Kidney (tissue), 14 donors: Measurements from ENCODE around the gene SMCO4. TPM values are rescaled to one million over a fixed set of nuclear protein-coding genes. Genes with fewer than 3 reads are reported as not detected.
A peak's percentile ranks its signal among the peaks of the same experiment; 100 is the strongest.

Source experiments
- DNase-seq, 5 donors: peaks; one replicate each; pipeline ENCODE4 v3.0.0-alpha.2; 2013 to 2020
- FAIRE-seq: peaks from 2 replicates; lab custom pipeline; 2012; peaks lifted over from hg19 to GRCh38; lab: Jason Lieb, UNC
- H3K27ac ChIP-seq, 2 donors: one replicate each; pipeline ENCODE4 v1.7.0; 2013; ENCODE audit warnings: low read depth in 2 of 2, low read length in 2 of 2, inconsistent platforms in 1 of 2
- H3K27me3 ChIP-seq: one replicate; pipeline ENCODE4 v1.7.1; 2013; ENCODE audit warnings: low read length, inconsistent platforms; ENCODE audit not compliant: control insufficient read depth, insufficient read depth
- H3K36me3 ChIP-seq, 3 donors: one replicate each; pipeline versions ENCODE4 v1.7.0 to v1.7.1; 2013; ENCODE audit warnings: low read length in 3 of 3, control low read depth in 1 of 3, inconsistent platforms in 1 of 3; ENCODE audit not compliant: insufficient read depth in 3 of 3, control insufficient read depth in 2 of 3
- H3K4me1 ChIP-seq, 3 donors: one replicate each; pipeline versions ENCODE4 v1.7.0 to v1.7.1; 2013; ENCODE audit warnings: low read length in 3 of 3, inconsistent platforms in 1 of 3, low read depth in 1 of 3; ENCODE audit not compliant: control insufficient read depth in 2 of 3, insufficient read depth in 2 of 3
- H3K4me3 ChIP-seq, 3 donors: one replicate each; pipeline versions ENCODE4 v1.7.0 to v1.8.1; 2013; ENCODE audit warnings: low read length in 3 of 3, control low read depth in 1 of 3, inconsistent platforms in 1 of 3
- H3K9ac ChIP-seq, 3 donors: one replicate each; pipeline versions ENCODE4 v1.7.0 to v1.7.1; 2013; ENCODE audit warnings: low read length in 3 of 3, control low read depth in 1 of 3, inconsistent platforms in 1 of 3
- H3K9me3 ChIP-seq, 3 donors: one replicate each; pipeline versions ENCODE4 v1.7.0 to v1.7.1; 2013; ENCODE audit warnings: low read length in 3 of 3, control low read depth in 1 of 3, inconsistent platforms in 1 of 3; ENCODE audit not compliant: control insufficient read depth in 2 of 3, insufficient read depth in 1 of 3
- CTCF ChIP-seq: IDR thresholded peaks from 3 replicates; pipeline ENCODE4 v1.5.1; 2012; ENCODE audit warnings: mild to moderate bottlenecking, moderate library complexity, borderline replicate concordance; ENCODE audit not compliant: insufficient read depth; ENCODE audit errors: extremely low read depth
- intact Hi-C: fragments of 100-400 bp; cut with DNase I; formaldehyde crosslinking; loops from one replicate; pipeline ENCODE4 v1.11.1; 2022
- polyA plus RNA-seq: library from polyadenylated mRNA; stranded (reverse); fragments of 350-450 nt; fragmentation: Illumina TruSeq; extraction: RNeasy Lipid Tissue Mini Kit (QIAGEN cat#74804); gene quantifications from one replicate; pipeline ENCODE4 v1.2.3, GENCODE V29; 2014; ENCODE audit warnings: low read depth, low replicate concordance; ENCODE audit not compliant: insufficient read depth
- total RNA-seq: library from RNA; stranded (reverse); fragmentation: NEBNext Ultra II Directional; extraction: Animal tissue kit (Norgen Biotek cat#: 25700); gene quantifications from one replicate; pipeline ENCODE4 v1.2.1, GENCODE V29; 2021
- donor health status: control.
- donor health status: control.
- donor health status: control.
- donor health status: control.
- donor health status: control.
- donor health status: DM: yes; HTN: yes; CAD: no.
- donor health status: Normal renal cell carcinoma (clear cell type).

The SMCO4 gene
- total and polyA plus RNA-seq, 2 donors from 2014 or later = 33.0 to 102 TPM

- Histone ChIP-seq H3K4me1 (peaks cover 2 to 24% (median 16%) of the 10 kb centered on the region in 3 donors), H3K27ac (peak overlapping the region in 1 of 2 donors; percentile 13), H3K27me3 (no peaks in the 10 kb centered on the region), H3K9me3 (no peaks in the 10 kb centered on the region), H3K9ac (no peak overlapping the region), H3K36me3 (no peaks in the 10 kb centered on the region), H3K4me3 (no peak overlapping the region)
- no peak for TF ChIP-seq CTCF
- intact Hi-C loops = no loop called here
- FAIRE-seq (no peak), DNase-seq (no peak)
These were observed 50.5 kb downstream of the SMCO4 start for GRCh38 chr11:93492464-93493251.

- no peak overlapping the region for H3K4me3 ChIP-seq
- intact Hi-C loops = no loop called here
- DNase-seq (no peak), FAIRE-seq (no peak)
- TF ChIP-seq CTCF = no peak
- H3K4me1 ChIP-seq = peaks cover 2 to 23% (median 16%) of the 10 kb centered on the region in 3 donors
- no peak overlapping the region for H3K9ac ChIP-seq
- H3K36me3 ChIP-seq = no peaks in the 10 kb centered on the region
- no peaks in the 10 kb centered on the region for H3K9me3 ChIP-seq
- no peak overlapping the region for H3K27ac ChIP-seq
- H3K27me3 ChIP-seq = no peaks in the 10 kb centered on the region
These were observed 51.2 kb downstream of the SMCO4 start for GRCh38 chr11:93491973-93492372.

- no peak for TF ChIP-seq CTCF
- DNase-seq (peak in 1 of 5 donors; percentile 41), FAIRE-seq (no peak)
- intact Hi-C loops = no loop called here
- Histone ChIP-seq H3K36me3 (no peaks in the 10 kb centered on the region), H3K4me1 (peaks cover 2 to 23% (median 16%) of the 10 kb centered on the region in 3 donors), H3K9me3 (no peaks in the 10 kb centered on the region), H3K9ac (no peak overlapping the region), H3K27ac (no peak overlapping the region), H3K27me3 (no peaks in the 10 kb centered on the region), H3K4me3 (no peak overlapping the region)
These were observed 52.1 kb downstream of the SMCO4 start for GRCh38 chr11:93490996-93491618.
